ENCODE measurements around the gene CACNA2D1.
A peak's percentile ranks its signal among the peaks of the same experiment; 100 is the strongest.

CACNA2D1 gene

GRCh38 chr7:82211333-82211732 lies 232.2 kb downstream of the CACNA2D1 start:
- no peak for DNase-seq

DNA sequence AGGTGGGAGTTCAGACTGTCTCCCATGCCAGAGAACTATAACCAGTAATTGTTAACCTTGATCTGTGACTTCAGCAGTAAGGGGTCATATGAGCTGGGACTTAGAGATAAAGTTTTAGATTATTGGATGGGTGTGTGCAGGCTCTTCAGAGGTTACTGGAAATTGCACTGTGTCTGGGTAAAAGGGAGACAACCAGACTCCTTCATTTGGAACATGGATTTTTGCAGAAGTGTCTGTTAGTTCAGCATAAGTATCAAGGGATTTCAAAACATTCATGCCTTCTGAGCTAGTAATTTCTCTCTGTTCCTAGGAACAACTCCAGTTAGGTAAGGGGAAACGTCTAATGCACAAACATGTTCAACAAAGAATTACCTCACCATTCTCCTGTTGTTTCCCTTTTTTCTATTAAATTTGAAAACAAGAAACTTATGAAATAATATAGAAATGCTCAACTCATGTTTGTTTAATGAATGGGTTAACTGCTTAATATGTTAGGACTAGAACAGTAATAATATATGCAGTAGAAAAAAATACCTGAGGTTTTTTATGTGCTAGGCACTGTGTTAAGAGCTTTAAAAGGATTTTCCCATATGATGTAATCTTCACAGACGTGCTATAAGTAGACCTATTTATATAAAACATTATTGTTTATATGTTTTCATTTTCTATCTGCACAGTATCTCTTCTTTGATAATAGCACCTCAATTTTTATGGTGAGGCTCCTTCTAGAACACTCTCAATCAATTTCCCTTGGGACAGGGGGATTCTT lies 233.0 kb downstream of the CACNA2D1 start:
- no peak for DNase-seq

DNA sequence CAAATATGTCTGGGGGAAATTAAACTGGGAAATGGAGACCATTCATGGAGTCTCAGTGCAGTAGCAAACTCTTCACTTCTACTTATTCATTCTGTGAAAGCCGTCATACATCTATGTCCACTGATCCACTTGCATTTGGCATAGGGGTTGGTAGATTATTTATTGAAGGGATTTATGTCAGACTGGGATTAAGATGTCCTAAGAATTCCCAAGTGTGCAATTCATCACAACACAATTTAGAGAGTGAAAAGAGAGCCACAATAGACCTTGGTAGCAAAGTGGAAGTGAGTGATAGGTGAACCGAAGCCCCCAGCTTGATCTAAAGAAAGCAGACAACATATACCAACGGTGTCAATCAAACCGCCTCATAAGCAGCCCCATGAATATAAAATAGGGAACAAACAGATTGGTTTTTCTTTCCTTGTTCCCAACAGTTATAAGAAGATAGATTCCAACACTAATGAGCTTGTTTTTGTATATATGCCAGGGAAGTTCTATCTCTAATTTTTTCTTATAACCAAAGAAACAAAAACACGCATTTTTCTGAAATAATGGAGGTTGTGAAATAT lies 234.3 kb downstream of the CACNA2D1 start:
- DNase-seq: no peak

DNA sequence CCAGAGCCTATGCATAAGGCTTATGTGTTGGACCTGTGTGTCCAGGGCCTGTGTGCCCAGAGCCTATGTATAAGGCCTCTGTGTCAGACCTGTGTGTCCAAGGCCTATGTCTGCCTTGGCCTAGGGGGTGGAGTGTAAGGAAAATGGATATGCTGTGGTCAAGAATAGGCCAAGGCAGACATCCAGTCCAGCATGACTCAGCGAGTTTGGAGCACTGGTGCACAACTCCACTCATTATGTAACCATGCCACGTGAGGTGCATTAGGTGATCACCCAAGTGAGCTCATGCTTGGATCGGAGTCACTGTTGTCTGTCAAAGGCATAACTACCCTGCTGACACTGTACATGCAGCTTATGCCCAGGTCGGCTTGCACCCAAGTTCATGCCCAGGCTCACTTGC lies 238.9 kb downstream of the CACNA2D1 start:
- DNase-seq: no peak

DNA sequence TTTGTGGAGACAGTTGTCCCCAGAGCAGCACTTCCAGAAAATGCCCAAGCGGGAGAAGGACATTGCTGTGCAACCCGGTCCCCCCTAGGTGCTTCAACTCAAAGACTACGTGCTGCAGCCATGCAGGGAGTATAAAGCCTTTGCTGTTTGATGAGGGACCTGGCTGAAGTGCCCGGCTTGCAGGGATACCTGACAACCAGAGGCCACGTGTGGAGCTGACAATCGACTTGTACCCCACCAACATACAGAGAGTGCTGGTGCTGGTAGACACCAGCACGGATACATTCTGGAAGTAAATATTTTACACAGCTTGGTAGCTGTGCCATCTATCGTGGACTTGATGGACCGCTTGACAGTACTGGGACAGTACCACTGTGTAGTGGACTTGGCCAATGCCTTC lies 240.6 kb downstream of the CACNA2D1 start:
- DNase-seq: no peak

GRCh38 chr7:82202107-82202506 lies 241.5 kb downstream of the CACNA2D1 start:
- no peak for DNase-seq

- no peak for DNase-seq
These were observed 243.0 kb downstream of the CACNA2D1 start for GRCh38 chr7:82200601-82201000.

GRCh38 chr7:82194016-82194643 lies 249.4 kb downstream of the CACNA2D1 start:
- no peak for DNase-seq

- DNase-seq: no peak
These were observed 254.9 kb downstream of the CACNA2D1 start for GRCh38 chr7:82188636-82189035.

DNA sequence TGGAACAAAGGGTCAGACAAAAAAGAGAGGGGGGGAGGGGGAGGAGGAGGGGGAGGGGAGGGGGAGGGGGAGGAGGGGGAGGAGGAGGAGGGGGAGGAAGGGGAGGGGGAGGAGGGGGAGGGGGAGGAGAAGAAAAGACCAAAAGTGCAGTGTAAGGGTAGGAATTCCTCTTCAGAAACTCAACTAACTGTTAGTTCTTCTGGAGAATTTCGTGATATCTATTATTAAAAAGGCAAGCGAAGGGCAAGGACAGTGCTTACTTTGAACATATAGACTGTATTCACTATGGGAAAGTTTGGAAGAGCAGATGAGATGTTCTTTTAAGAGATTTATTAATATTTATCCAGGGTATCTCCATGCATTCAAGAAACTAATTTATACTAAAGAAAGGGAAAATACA lies 258.1 kb downstream of the CACNA2D1 start:
- no peak for DNase-seq

DNA sequence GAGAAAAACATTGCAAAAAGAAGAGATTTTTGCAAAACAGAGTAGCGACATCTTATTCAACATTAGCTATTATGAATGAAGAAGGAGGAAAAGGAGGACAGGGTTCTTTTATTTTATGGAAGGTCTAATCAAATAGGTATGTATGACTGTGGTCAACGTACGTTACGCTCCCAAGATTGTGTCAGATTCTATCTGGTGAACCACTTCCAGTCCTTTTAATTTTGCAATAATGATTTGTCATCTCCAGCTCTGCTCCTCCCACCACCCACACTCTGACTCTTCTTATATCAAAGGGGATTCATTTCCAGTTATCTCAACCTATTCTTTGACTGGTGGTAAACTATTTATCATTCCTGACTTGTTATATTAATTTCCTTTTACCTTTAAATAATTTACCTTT lies 259.9 kb downstream of the CACNA2D1 start:
- no peak for DNase-seq

GRCh38 chr7:82179311-82179710 lies 264.3 kb downstream of the CACNA2D1 start:
- no peak for DNase-seq

DNA sequence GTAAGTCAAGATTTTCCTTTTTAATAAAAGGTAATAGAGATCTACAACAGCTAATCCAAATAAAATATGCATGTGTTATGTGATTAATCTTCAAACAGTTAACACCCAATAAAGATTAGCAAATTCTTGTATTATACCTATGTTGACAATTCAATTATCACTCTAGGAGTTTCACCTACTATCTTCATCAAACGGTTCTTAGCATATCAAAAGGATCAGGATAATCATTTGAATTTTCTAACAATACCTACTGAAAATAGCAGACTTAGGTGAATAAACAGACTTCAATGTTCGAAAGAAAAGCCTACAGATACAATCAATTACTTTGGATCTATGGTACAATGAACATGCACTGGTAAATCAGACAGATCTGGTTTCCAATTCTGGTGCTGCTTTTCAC lies 268.3 kb downstream of the CACNA2D1 start:
- no peak for DNase-seq

- DNase-seq: no peak
These were observed 270.1 kb downstream of the CACNA2D1 start for GRCh38 chr7:82173400-82174021.

- DNase-seq: no peak
These were observed 270.7 kb downstream of the CACNA2D1 start for GRCh38 chr7:82172881-82173280.

DNA sequence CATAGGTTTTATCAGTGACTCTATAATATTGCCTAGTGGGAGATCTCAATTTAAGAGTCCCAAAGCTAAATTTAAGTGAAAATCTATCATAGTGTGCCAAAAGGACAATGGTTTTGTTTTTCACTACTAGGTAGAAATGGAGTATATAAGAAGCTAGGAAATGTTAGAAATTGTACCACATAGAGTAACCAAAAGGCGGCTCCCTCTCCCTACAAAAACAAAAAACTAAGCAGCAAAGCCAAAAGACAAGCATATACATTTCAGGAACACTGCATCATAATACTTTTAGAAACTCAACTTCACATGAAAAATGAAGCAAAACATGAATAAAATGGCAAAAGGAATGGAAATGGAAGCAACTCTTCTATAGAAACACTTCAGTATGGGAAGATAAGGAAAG lies 271.6 kb downstream of the CACNA2D1 start:
- DNase-seq: no peak

DNA sequence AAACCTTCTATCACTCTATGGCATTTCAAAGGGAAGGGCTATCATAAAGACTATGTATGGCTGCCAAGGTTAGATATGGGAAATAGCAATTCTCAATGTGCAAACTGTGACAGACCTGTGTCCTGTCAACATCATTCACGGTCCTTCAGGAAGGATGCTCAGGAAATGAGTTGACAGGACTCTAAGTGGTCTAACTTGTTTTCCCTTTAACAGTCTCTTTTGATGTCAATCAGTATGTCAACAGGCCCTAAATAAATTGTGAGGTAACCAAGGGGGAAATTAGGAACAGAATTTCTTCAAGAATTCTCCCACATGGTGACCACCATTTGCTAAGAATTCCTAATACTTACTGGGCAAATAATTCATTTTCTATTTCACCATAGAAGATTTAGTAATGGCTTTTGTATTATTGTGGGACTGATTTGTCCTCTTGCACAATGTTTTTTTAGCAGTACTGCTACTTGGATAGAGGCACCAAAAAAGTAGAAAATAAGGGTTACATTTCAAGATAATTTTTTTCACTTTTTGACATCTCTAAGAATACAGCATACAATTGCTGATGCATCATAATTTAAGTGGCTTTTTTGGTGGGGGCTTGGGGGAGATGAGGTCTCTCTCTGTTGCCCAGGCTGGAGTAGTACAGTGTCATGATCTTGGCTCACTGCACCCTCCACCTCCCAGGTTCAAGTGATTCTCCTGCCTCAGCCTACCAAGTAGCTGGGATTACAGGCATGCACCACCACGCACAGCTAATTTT lies 275.8 kb downstream of the CACNA2D1 start:
- DNase-seq: no peak

DNA sequence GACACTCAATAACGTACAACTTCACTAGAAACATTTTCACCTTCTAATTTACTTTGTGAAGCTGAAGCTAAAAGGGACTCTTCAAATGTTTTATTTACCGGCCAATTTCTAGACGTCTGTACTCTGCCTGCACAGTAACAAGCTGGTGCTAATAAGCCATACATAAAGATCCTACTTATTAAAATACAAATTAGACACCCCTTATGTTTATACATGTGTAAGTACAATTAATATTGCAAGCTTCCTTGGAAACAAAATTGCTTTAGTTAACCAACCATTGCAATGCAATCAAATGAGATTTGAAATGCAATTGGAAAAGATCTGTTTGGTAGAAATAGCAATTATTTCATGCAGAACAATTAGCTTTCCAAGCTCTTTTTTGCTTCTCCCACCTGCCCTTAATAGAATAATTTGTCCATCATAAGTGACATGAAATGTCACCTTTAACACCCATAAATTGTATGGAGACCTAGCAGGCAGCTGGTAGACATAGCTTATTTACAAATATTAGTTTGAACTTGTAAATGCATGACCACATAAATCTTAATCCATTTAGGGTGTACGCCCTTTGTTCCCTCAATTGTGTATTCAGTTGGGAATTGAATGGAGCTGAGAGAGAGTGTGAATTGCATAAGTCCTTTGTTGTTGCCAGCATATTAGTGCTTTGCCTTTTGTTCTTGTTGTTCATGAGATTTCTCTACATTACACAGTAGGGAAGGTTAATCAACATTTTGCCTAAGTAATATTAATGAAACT lies 277.1 kb downstream of the CACNA2D1 start:
- DNase-seq: no peak

DNA sequence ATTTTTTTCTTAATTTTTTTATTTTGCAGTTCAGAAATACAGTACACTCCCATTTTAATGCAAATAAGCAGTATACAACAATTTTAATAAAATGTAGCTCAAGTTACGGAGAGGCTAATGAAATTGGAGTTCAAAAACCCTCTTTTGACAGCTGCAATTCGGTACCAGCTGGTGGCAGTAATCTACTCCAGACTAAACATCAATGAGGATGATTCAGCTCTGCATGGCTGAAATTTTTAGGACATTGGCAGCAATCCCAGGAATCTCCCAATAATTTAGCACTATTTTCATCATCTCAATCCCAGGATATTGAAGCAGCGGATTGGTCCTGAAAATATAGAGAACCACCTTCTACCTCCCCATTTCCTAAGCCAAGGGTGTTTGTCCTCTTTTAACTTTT lies 278.8 kb downstream of the CACNA2D1 start:
- peak in 1 of 2 experiments; percentile 27 for DNase-seq

DNA sequence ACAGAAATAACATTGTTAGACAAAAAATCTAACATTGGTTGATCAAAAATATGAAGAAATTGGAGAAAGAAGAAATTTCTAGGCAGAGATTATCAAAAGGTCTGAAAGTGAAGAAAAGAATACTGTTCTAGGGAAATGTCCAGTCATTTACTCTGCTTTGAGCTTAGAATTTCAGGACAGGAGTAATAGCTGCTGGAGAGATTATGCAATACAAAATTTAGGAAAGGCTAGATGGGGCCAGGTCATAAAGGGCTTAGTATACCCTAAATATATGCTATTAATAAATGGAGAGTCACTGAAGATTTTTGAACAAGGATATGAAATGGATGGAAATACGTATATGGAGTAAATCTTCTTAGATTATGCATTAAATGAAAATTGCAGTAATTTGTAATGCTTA lies 279.2 kb downstream of the CACNA2D1 start:
- no peak for DNase-seq

DNA sequence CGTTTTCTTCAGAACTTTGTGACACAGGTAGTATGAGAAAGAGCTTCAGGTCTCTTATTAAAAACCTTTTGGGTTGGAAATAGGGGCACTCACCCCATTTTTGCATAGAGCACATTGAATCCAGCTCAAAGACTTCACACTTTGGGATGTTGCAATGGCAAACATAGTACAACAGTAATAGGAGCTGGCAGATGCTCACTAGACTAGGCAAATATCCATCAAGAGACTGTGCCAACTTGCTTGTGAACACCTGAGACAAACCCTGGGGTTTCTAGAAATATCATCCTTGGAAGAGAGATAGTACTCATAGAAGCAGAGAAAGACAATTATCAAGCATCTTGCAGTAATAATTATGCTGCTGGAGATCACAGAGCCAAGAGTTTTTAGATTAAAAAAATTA lies 280.0 kb downstream of the CACNA2D1 start:
- DNase-seq: no peak

- no peak for DNase-seq
These were observed 281.3 kb downstream of the CACNA2D1 start for GRCh38 chr7:82162289-82162688.
